HEK293 (cell line): ENCODE data around the gene CARD10.

Source experiments
- CTCF ChIA-PET: fragments of 350-600 bp; formaldehyde crosslinking; extraction: SDS; loops from one replicate; lab custom pipeline; 2021; ENCODE audit warnings: antibody characterized with exemption; lab: Yijun Ruan, JAX
- POLR2A ChIA-PET: fragments of 300-600 bp; formaldehyde crosslinking; extraction: SDS; loops from one replicate; lab custom pipeline; 2020; ENCODE audit warnings: antibody characterized with exemption, inconsistent platforms; lab: Yijun Ruan, JAX
- H3K27ac ChIP-seq: fragments of 200-500 bp; sonication (Bioruptor generic); 2 replicates; pipeline ENCODE4 v1.5.1; 2014; ENCODE audit warnings: low read depth, low read length, control low read depth, inconsistent platforms; ENCODE audit errors: extremely low read depth
- H3K36me3 ChIP-seq, 2 experiments: fragments of 200-500 bp in 1 of 2; sonication (Bioruptor generic) in 1 of 2; 1 replicate in 1 of 2; 2 replicates in 1 of 2; pipeline ENCODE4 v1.5.1; 2014 to 2017; ENCODE audit warnings: inconsistent platforms in 2 of 2, low read length in 2 of 2; ENCODE audit not compliant: control insufficient read depth in 2 of 2, insufficient read depth in 1 of 2
- H3K4me1 ChIP-seq: fragments of 200-500 bp; sonication (Bioruptor generic); 2 replicates; pipeline ENCODE4 v1.5.1; 2014; ENCODE audit warnings: mild to moderate bottlenecking, low read length, inconsistent platforms; ENCODE audit not compliant: control insufficient read depth, insufficient read depth
- H3K4me3 ChIP-seq: 2 replicates; pipeline ENCODE4 v1.5.1; 2011; ENCODE audit warnings: low read depth, mild to moderate bottlenecking, control low read depth, low read length, moderate library complexity
- H3K9me3 ChIP-seq: fragments of 200-500 bp; sonication (Bioruptor generic); 2 replicates; pipeline ENCODE4 v1.5.1; 2014; ENCODE audit warnings: low read depth, low read length, inconsistent platforms; ENCODE audit not compliant: control insufficient read depth, insufficient read depth
- EGR2 ChIP-seq: fragments of 450-650 bp; formaldehyde crosslinking; IDR thresholded peaks from 2 replicates; pipeline ENCODE4 v1.5.1; 2016; ENCODE audit warnings: low read depth, missing biosample characterization, missing genetic modification characterization
- GLIS1 ChIP-seq: fragments of 450-650 bp; formaldehyde crosslinking; IDR thresholded peaks from 2 replicates; pipeline ENCODE4 v1.5.1; 2016; ENCODE audit warnings: missing biosample characterization, missing genetic modification characterization
- KLF1 ChIP-seq: fragments of 450-650 bp; formaldehyde crosslinking; IDR thresholded peaks from 2 replicates; pipeline ENCODE4 v1.5.1; 2016; ENCODE audit warnings: missing biosample characterization, missing genetic modification characterization
- KLF8 ChIP-seq: fragments of 450-650 bp; formaldehyde crosslinking; IDR thresholded peaks from 2 replicates; pipeline ENCODE4 v1.5.1; 2016; ENCODE audit warnings: missing biosample characterization, missing genetic modification characterization
- KLF9 ChIP-seq: fragments of 450-650 bp; formaldehyde crosslinking; IDR thresholded peaks from 2 replicates; pipeline ENCODE4 v1.5.1; 2016; ENCODE audit warnings: missing biosample characterization, missing genetic modification characterization, low read depth
- TCF7L2 ChIP-seq: IDR thresholded peaks from 2 replicates; pipeline ENCODE4 v1.6.1; 2011; ENCODE audit warnings: low read depth, mild to moderate bottlenecking, inconsistent platforms, low read length, moderate library complexity, borderline replicate concordance
- WT1 ChIP-seq: fragments of 450-650 bp; formaldehyde crosslinking; IDR thresholded peaks from 2 replicates; pipeline ENCODE4 v1.5.1; 2016; ENCODE audit warnings: missing biosample characterization, missing genetic modification characterization
- YY2 ChIP-seq: fragments of 450-650 bp; formaldehyde crosslinking; IDR thresholded peaks from 2 replicates; pipeline ENCODE4 v1.5.1; 2016; ENCODE audit warnings: missing biosample characterization, missing genetic modification characterization
- ZBTB17 ChIP-seq: fragments of 450-650 bp; formaldehyde crosslinking; IDR thresholded peaks from 2 replicates; pipeline ENCODE4 v1.5.1; 2016; ENCODE audit warnings: missing biosample characterization, missing genetic modification characterization
- ZFHX2 ChIP-seq: fragments of 450-650 bp; formaldehyde crosslinking; conservative IDR thresholded peaks from 2 replicates; pipeline ENCODE4 v1.5.1; 2016; ENCODE audit warnings: missing biosample characterization, missing genetic modification characterization
- ZFP37 ChIP-seq: fragments of 450-650 bp; formaldehyde crosslinking; IDR thresholded peaks from 2 replicates; pipeline ENCODE4 v1.5.1; 2016; ENCODE audit warnings: missing biosample characterization, missing genetic modification characterization
- ZNF211 ChIP-seq: fragments of 450-650 bp; formaldehyde crosslinking; IDR thresholded peaks from 2 replicates; pipeline ENCODE4 v1.5.1; 2016; ENCODE audit warnings: low read depth, missing biosample characterization, missing genetic modification characterization
- ZNF223 ChIP-seq: fragments of 450-650 bp; formaldehyde crosslinking; IDR thresholded peaks from 2 replicates; pipeline ENCODE4 v1.5.1; 2016; ENCODE audit warnings: missing biosample characterization, missing genetic modification characterization
- ZNF24 ChIP-seq: fragments of 450-650 bp; formaldehyde crosslinking; IDR thresholded peaks from 2 replicates; pipeline ENCODE4 v1.5.1; 2016; ENCODE audit warnings: missing biosample characterization, missing genetic modification characterization
- ZNF292 ChIP-seq: fragments of 450-650 bp; formaldehyde crosslinking; IDR thresholded peaks from 2 replicates; pipeline ENCODE4 v1.5.1; 2016; ENCODE audit warnings: low read depth, missing biosample characterization, missing genetic modification characterization, borderline replicate concordance
- ZNF473 ChIP-seq: fragments of 450-650 bp; formaldehyde crosslinking; IDR thresholded peaks from 2 replicates; pipeline ENCODE4 v1.5.1; 2017; ENCODE audit warnings: missing biosample characterization, missing genetic modification characterization
- ZNF571 ChIP-seq: fragments of 450-650 bp; formaldehyde crosslinking; IDR thresholded peaks from 2 replicates; pipeline ENCODE4 v1.5.0; 2017; ENCODE audit warnings: missing biosample characterization, missing genetic modification characterization
- ZNF768 ChIP-seq: fragments of 450-650 bp; formaldehyde crosslinking; IDR thresholded peaks from 2 replicates; pipeline ENCODE4 v1.5.1; 2018; ENCODE audit warnings: missing biosample characterization, mild to moderate bottlenecking, missing genetic modification characterization
- ZNF792 ChIP-seq: fragments of 450-650 bp; formaldehyde crosslinking; IDR thresholded peaks from 2 replicates; pipeline ENCODE4 v1.5.1; 2016; ENCODE audit warnings: missing biosample characterization, missing genetic modification characterization
- ZNF843 ChIP-seq: fragments of 450-650 bp; formaldehyde crosslinking; IDR thresholded peaks from 2 replicates; pipeline ENCODE4 v1.5.1; 2016; ENCODE audit warnings: missing biosample characterization, missing genetic modification characterization
- TF ChIP-seq, protein P1 (sequence below): fragments of 450-650 bp; formaldehyde crosslinking; IDR thresholded peaks from 2 replicates; pipeline ENCODE4 v1.5.1; 2016; ENCODE audit warnings: missing biosample characterization, missing genetic modification characterization
- TF ChIP-seq, protein P2 (sequence below): fragments of 450-650 bp; formaldehyde crosslinking; IDR thresholded peaks from 2 replicates; pipeline ENCODE4 v1.5.1; 2016; ENCODE audit warnings: missing biosample characterization, missing genetic modification characterization
- TF ChIP-seq, protein P3 (sequence below): fragments of 450-650 bp; formaldehyde crosslinking; IDR thresholded peaks from 2 replicates; pipeline ENCODE4 v1.5.1; 2016; ENCODE audit warnings: missing biosample characterization, missing genetic modification characterization
- TF ChIP-seq, protein P4 (sequence below): fragments of 450-650 bp; formaldehyde crosslinking; IDR thresholded peaks from 2 replicates; pipeline ENCODE4 v1.5.1; 2016; ENCODE audit warnings: missing biosample characterization, missing genetic modification characterization

CARD10 gene

DNA sequence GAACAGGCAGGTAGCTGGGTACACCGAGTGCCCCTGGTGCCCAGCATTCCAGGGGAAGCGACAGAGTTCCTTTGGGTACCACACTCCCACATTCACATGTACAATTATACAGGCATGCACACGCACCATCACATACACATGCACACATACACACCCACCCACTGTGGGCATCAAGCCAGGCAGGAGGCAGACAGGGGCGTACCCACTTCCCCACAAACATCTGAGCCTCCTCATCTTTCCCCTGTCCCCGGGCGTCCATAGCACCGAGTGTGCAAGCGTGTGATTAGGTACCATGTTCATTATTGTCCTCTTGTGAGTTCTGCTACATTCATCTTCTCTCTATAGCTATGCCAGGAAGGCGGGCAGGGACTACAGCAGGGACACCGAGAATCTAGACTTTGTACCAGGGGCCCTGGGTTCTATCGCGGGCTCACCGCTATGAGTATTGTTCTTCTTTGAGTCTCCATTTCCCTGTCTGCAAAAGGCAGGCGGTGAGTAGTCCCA is 2.1 kb upstream of the CARD10 start:
- ChIA-PET CTCF (interaction anchor here (0.8 to 2.0 kb wide), 4 partner anchors 16 to 71 kb away, joined by 3 to 5 read pairs (median 4); no protein-coding TSS in a partner anchor), POLR2A (interaction anchor here (0.7 kb wide), 1 partner anchor 40 kb away, joined by 7 read pairs; no protein-coding TSS in a partner anchor)
- Histone ChIP-seq H3K36me3 (no peaks in the 10 kb centered on the region), H3K4me1 (peaks cover 4% of the 10 kb centered on the region), H3K27ac (no peak overlapping the region), H3K4me3 (no peak overlapping the region), H3K9me3 (no peaks in the 10 kb centered on the region)
- TF ChIP-seq EGR2 (tag by site-specific recombination) (peak; percentile 34; the same call in 1 of the 2 replicates), KLF9 (tag by site-specific recombination) (no peak), WT1 (tag by site-specific recombination) (no peak), KLF1 (0 out of 2 replicates have a peak, but pooled peaks have one; percentile 21), ZFHX2 (tag by site-specific recombination) (peak; percentile 74), ZNF24 (tag by site-specific recombination) (no peak), ZNF571 (tag by site-specific recombination) (no peak), YY2 (tag by site-specific recombination) (no peak), ZNF473 (tag by site-specific recombination) (no peak)
- TF ChIP-seq, protein P1, sequence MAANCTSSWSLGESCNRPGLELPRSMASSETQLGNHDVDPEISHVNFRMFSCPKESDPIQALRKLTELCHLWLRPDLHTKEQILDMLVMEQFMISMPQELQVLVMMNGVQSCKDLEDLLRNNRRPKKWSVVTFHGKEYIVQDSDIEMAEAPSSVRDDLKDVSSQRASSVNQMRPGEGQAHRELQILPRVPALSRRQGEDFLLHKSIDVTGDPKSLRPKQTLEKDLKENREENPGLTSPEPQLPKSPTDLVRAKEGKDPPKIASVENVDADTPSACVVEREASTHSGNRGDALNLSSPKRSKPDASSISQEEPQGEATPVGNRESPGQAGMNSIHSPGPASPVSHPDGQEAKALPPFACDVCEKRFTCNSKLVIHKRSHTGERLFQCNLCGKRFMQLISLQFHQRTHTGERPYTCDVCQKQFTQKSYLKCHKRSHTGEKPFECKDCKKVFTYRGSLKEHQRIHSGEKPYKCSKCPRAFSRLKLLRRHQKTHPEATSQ (tag by site-specific recombination) = no peak

DNA sequence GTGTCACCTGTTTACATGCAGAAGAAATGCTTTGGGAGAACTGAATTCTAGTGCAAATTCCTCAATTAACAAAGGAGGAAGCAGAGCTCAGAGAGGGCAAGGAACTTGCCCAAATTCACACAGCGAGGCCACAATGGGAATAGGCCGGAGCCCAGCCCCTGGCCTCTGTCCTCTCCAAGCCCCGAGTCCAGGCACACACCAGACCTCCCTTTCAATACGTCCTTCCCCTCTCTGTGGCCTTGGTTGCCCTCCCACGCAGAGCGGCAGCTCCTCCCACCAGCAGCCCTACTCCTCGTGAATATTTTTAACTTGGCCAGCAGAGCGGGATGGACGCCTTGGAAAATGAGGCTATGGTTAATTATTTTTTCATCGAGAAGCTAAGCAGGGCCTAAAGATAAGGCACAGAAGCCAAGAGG is 1.6 kb upstream of the CARD10 start:
- H3K9me3 ChIP-seq = no peaks in the 10 kb centered on the region
- peaks cover 0 to 4% of the 10 kb centered on the region in 2 experiments; a peak in 1 of 3 replicates for H3K36me3 ChIP-seq
- H3K4me1 ChIP-seq = peaks cover 4% of the 10 kb centered on the region
- no peak overlapping the region for H3K27ac ChIP-seq
- CTCF ChIA-PET = interaction anchor here (0.6 to 2.0 kb wide), 6 partner anchors 8 to 397 kb away, joined by 3 to 5 read pairs (median 4); no protein-coding TSS in a partner anchor
- TF ChIP-seq ZNF768 (peak; percentile 77; the same call in 1 of the 2 replicates), ZNF211 (tag by site-specific recombination) (no peak)
- TF ChIP-seq, all 188 proteins: peak for 1
- POLR2A ChIA-PET = interaction anchor here (0.7 to 1.2 kb wide), 2 partner anchors 39 to 40 kb away, joined by 3 to 7 read pairs; partner anchors contain the start of gene CDC42EP1
- H3K4me3 ChIP-seq = no peak overlapping the region

DNA sequence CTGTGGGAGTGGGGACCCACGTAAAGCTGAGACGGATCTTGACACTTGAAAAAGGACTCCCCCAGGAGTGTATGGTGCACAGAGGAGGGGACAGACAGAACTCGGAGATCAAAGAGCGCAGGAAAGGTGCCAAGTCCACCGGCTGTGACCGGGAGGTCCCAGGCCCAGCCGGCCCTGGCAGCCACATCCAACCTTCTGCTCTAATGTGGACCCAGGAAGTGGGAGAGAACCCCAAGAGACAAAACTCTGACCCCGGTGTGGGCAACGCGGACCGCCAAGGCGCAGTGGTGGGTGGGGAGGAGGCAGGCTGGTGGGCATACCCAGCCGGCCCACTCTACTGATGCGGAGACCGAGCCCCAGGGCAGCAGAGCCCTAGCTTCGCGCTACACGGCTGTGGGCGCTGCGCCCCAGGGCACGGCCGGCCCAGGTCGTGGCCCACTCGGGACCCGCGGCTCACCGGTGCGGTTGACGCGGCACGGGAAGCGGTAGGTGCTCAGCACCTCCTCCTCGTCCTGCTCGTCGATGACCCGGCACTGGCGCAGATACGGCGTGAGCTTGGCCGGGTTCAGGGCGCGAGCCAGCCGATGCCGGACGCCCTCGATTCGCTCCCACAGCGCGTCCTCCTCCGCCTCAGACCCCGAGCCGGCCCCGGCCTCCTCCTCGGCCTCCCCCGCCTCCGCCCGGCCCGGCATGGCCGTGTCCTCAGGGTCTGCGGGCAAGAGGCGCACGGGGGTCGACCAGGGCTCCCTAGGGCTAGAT is 527 bp downstream of the CARD10 start:
- Histone ChIP-seq H3K4me1 (peaks cover 4% of the 10 kb centered on the region), H3K36me3 (peaks cover 0 to 22% of the 10 kb centered on the region in 2 experiments; a peak in 1 of 3 replicates), H3K27ac (peak overlapping the region; percentile 68; the same call in 1 of the 2 replicates), H3K4me3 (peak overlapping the region; percentile 71), H3K9me3 (no peaks in the 10 kb centered on the region)
- ChIA-PET POLR2A (interaction anchor here (1.1 kb wide), 1 partner anchor 91 kb away, joined by 3 read pairs; no protein-coding TSS in a partner anchor), CTCF (interaction anchor here (1.9 kb wide), 1 partner anchor 46 kb away, joined by 7 read pairs; no protein-coding TSS in a partner anchor)
- TF ChIP-seq YY2 (tag by site-specific recombination) = peak; percentile 37; the same call in 1 of the 2 replicates
- no peak for TF ChIP-seq ZNF223 (tag by site-specific recombination)
- no peak for TF ChIP-seq ZNF843 (tag by site-specific recombination)
- TF ChIP-seq, protein P2, sequence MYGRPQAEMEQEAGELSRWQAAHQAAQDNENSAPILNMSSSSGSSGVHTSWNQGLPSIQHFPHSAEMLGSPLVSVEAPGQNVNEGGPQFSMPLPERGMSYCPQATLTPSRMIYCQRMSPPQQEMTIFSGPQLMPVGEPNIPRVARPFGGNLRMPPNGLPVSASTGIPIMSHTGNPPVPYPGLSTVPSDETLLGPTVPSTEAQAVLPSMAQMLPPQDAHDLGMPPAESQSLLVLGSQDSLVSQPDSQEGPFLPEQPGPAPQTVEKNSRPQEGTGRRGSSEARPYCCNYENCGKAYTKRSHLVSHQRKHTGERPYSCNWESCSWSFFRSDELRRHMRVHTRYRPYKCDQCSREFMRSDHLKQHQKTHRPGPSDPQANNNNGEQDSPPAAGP (tag by site-specific recombination) = peak; percentile 62; the same call in 1 of the 2 replicates
- TF ChIP-seq KLF8 (tag by site-specific recombination) = no peak
- TF ChIP-seq ZNF792 (tag by site-specific recombination) = peak; percentile 54; the same call in 1 of the 2 replicates
- no peak for TF ChIP-seq ZNF292
- TF ChIP-seq KLF1 = peak; percentile 22; the same call in 1 of the 2 replicates
- TF ChIP-seq, protein P3, sequence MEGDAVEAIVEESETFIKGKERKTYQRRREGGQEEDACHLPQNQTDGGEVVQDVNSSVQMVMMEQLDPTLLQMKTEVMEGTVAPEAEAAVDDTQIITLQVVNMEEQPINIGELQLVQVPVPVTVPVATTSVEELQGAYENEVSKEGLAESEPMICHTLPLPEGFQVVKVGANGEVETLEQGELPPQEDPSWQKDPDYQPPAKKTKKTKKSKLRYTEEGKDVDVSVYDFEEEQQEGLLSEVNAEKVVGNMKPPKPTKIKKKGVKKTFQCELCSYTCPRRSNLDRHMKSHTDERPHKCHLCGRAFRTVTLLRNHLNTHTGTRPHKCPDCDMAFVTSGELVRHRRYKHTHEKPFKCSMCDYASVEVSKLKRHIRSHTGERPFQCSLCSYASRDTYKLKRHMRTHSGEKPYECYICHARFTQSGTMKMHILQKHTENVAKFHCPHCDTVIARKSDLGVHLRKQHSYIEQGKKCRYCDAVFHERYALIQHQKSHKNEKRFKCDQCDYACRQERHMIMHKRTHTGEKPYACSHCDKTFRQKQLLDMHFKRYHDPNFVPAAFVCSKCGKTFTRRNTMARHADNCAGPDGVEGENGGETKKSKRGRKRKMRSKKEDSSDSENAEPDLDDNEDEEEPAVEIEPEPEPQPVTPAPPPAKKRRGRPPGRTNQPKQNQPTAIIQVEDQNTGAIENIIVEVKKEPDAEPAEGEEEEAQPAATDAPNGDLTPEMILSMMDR = no peak
- TF ChIP-seq, protein P4, sequence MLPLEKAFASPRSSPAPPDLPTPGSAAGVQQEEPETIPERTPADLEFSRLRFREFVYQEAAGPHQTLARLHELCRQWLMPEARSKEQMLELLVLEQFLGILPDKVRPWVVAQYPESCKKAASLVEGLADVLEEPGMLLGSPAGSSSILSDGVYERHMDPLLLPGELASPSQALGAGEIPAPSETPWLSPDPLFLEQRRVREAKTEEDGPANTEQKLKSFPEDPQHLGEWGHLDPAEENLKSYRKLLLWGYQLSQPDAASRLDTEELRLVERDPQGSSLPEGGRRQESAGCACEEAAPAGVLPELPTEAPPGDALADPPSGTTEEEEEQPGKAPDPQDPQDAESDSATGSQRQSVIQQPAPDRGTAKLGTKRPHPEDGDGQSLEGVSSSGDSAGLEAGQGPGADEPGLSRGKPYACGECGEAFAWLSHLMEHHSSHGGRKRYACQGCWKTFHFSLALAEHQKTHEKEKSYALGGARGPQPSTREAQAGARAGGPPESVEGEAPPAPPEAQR = no peak
- TF ChIP-seq ZBTB17 (tag by site-specific recombination) = peak; percentile 91
- TF ChIP-seq ZFP37 = no peak
- no peak for TF ChIP-seq TCF7L2
- TF ChIP-seq GLIS1 (tag by site-specific recombination) = peak; percentile 31; the same call in 1 of the 2 replicates
